ENCODE measurements around the gene PIP4K2C.

GRCh38 chr12:57552835-57553313 is 38.1 kb upstream of the PIP4K2C start:
- TF ChIP-seq, protein P1, sequence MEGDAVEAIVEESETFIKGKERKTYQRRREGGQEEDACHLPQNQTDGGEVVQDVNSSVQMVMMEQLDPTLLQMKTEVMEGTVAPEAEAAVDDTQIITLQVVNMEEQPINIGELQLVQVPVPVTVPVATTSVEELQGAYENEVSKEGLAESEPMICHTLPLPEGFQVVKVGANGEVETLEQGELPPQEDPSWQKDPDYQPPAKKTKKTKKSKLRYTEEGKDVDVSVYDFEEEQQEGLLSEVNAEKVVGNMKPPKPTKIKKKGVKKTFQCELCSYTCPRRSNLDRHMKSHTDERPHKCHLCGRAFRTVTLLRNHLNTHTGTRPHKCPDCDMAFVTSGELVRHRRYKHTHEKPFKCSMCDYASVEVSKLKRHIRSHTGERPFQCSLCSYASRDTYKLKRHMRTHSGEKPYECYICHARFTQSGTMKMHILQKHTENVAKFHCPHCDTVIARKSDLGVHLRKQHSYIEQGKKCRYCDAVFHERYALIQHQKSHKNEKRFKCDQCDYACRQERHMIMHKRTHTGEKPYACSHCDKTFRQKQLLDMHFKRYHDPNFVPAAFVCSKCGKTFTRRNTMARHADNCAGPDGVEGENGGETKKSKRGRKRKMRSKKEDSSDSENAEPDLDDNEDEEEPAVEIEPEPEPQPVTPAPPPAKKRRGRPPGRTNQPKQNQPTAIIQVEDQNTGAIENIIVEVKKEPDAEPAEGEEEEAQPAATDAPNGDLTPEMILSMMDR (conservative IDR thresholded peaks at IDR 0.05 in 1 of 2, IDR thresholded peaks at IDR 0.05 in 1 of 2; ENCODE audit: low read depth in 1 of 2, low read length in 2 of 2) = no peak
- no peak for TF ChIP-seq EZH2 (IDR thresholded peaks at IDR 0.05; ENCODE audit: low read length, missing control alignments)
